Heart left ventricle (tissue), 13 donors: Measurements from ENCODE around the gene LEUTX.

Source experiments
- POLR2A ChIP-seq, 2 donors: fragments of 450-650 bp; IDR thresholded peaks; one replicate each; pipeline ENCODE4 v1.6.1; 2017; ENCODE audit warnings: antibody characterized with exemption in 2 of 2, mild to moderate bottlenecking in 2 of 2, moderate library complexity in 2 of 2
- TF ChIP-seq, protein P1 (sequence below), 12 donors: fragments of 200-600 bp; sonication (generic) in 4 of 12; IDR thresholded peaks; one replicate each; pipeline versions ENCODE4 v1.5.0 to v1.8.0; 2018 to 2022; ENCODE audit warnings: antibody characterized with exemption in 12 of 12, mild to moderate bottlenecking in 5 of 12
- donor health status: ischemic (EF 13 %, LVEDD 7.1; RV severe dilation, severe dysfunction).
- donor health status: DM: no; HTN: yes; CAD: no.
- donor health status: DM: no; HTN: no; CAD: no.
- donor health status: ischemic (EF 25% LVEDD 6.9; RV normal size, moderate dysfunction).
- donor health status: ischemic (EF 25% LVEDD 5.7; RV mildly dilated, moderate dysfunction).
- donor health status: ischemic (EF 35%, LVEDD 5.7; RV mildly dilated, moderate dysfunction).
- donor health status: nonischemic (EF 11% LVEDD 7.7; RV severe dilation, severe dysfunction).
- donor health status: DM: yes; HTN: yes; CAD: no.
- donor health status: PGD.
- donor health status: ischemic (EF 29% LVEDD 5.4; RV normal size, mild dysfunction).
- donor health status: nonischemic (EF 23%, LVEDD 6.1; RV moderate dilation, normal function).

DNA sequence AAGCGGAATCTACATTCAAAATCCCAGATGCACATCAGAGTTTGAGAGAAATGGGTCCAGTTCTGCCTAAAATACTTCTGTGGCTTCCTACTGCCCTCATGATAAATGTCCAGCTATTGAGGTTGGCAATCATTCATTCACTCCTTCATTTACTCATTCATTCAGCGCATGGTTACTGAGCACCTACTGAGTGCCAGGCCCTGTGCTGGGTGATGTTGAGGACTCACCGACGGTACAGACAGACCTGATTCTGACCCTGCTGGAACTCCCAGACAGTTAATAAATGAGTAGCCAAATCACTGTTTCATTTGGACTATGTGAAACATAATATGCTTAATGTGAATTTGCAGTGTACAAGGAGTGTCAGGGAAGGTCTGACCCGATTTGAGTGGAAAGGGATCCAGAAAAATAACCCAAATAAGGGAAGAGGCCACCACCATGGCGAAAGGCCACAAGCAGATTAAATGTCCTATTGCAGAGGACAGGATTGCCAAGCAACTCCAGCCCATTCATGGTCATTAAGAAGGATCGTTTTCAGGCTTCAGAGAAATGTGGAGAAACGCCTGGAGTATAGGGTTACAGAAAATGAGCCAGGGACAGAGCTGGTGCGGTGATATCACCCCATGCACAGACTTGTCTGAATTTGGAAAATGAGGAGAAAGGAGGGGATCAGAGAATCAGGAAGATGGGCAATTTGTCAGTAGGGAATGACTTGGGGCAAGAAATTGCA is 34.8 kb downstream of the LEUTX start:
- TF ChIP-seq, protein P1, sequence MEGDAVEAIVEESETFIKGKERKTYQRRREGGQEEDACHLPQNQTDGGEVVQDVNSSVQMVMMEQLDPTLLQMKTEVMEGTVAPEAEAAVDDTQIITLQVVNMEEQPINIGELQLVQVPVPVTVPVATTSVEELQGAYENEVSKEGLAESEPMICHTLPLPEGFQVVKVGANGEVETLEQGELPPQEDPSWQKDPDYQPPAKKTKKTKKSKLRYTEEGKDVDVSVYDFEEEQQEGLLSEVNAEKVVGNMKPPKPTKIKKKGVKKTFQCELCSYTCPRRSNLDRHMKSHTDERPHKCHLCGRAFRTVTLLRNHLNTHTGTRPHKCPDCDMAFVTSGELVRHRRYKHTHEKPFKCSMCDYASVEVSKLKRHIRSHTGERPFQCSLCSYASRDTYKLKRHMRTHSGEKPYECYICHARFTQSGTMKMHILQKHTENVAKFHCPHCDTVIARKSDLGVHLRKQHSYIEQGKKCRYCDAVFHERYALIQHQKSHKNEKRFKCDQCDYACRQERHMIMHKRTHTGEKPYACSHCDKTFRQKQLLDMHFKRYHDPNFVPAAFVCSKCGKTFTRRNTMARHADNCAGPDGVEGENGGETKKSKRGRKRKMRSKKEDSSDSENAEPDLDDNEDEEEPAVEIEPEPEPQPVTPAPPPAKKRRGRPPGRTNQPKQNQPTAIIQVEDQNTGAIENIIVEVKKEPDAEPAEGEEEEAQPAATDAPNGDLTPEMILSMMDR (IDR thresholded peaks at IDR 0.05): no peak
- TF ChIP-seq POLR2A (IDR thresholded peaks at IDR 0.05): no peak
